Endothelial cell of umbilical vein (primary cell): ENCODE measurements around the gene DRAP1.

ENCODE experiments used
- CTCF ChIP-seq, 2 donors: IDR thresholded peaks; 1 replicate in 1 of 2; 2 replicates in 1 of 2; pipeline ENCODE4 v1.5.1; 2011; ENCODE audit warnings: low read length in 2 of 2, mild to moderate bottlenecking in 2 of 2, moderate library complexity in 2 of 2, control low read depth in 1 of 2, inconsistent platforms in 1 of 2, low read depth in 1 of 2; ENCODE audit not compliant: insufficient read depth in 1 of 2; ENCODE audit errors: extremely low read depth in 1 of 2
- EZH2 ChIP-seq: IDR thresholded peaks from 2 replicates; pipeline ENCODE4 v1.6.1; 2012; ENCODE audit warnings: borderline replicate concordance, low read depth, mild to moderate bottlenecking, moderate library complexity, low read length, inconsistent platforms; ENCODE audit not compliant: severe bottlenecking
- FOS ChIP-seq: IDR thresholded peaks from 2 replicates; pipeline ENCODE4 v1.6.1; 2011; ENCODE audit warnings: mild to moderate bottlenecking, low read length, moderate library complexity, borderline replicate concordance; ENCODE audit not compliant: insufficient read depth
- GATA2 ChIP-seq: IDR thresholded peaks from 2 replicates; pipeline ENCODE4 v1.7.0; 2011; ENCODE audit warnings: low read depth, mild to moderate bottlenecking, moderate library complexity, mixed read lengths, low read length; ENCODE audit not compliant: insufficient read length, insufficient read depth
- JUN ChIP-seq: IDR thresholded peaks from 2 replicates; pipeline ENCODE4 v1.6.1; 2011; ENCODE audit warnings: borderline replicate concordance, low read depth; ENCODE audit not compliant: insufficient read length, insufficient read depth
- MAX ChIP-seq: IDR thresholded peaks from 2 replicates; pipeline ENCODE4 v1.6.1; 2011; ENCODE audit not compliant: insufficient read depth, insufficient read length
- MYC ChIP-seq: IDR thresholded peaks from one replicate; pipeline ENCODE4 v1.6.1; 2011; ENCODE audit warnings: mild to moderate bottlenecking, low read depth, low read length
- POLR2A ChIP-seq: IDR thresholded peaks from 2 replicates; pipeline ENCODE4 v1.6.1; 2012; ENCODE audit warnings: low read depth, mild to moderate bottlenecking, control low read depth, low read length
- POLR2AphosphoS5 ChIP-seq: IDR thresholded peaks from 2 replicates; pipeline ENCODE4 v1.6.1; 2012; ENCODE audit warnings: low read depth, mild to moderate bottlenecking, control low read depth, low read length, moderate library complexity; ENCODE audit not compliant: insufficient read depth

- no peak for TF ChIP-seq CTCF (IDR thresholded peaks at IDR 0.05; ENCODE audit: extremely low read depth in 1 of 2, insufficient read depth in 1 of 2, low read depth in 1 of 2, low read length in 2 of 2)
- TF ChIP-seq POLR2AphosphoS5: no peak
- TF ChIP-seq FOS: no peak
- TF ChIP-seq EZH2: no peak
- TF ChIP-seq POLR2A: no peak
- TF ChIP-seq MYC: no peak
- no peak for TF ChIP-seq GATA2
- TF ChIP-seq MAX: no peak
- TF ChIP-seq JUN: no peak
Measured at GRCh38 chr11:65903715-65904114, 15.5 kb upstream of the DRAP1 start.
